Middle frontal gyrus (tissue), 1 donor: ENCODE data around the gene CD53.
"Not testable (repeated sequence)": the region's sequence is repeated elsewhere in the genome, so short reads cannot be mapped to it uniquely, and the experiment has no call there.

Source experiments
- DNase-seq: peaks from one replicate; pipeline ENCODE4 v3.0.0-alpha.2; 2015; ENCODE audit warnings: low spot score; ENCODE audit errors: extremely low spot score

Gene CD53

GRCh38 chr1:110916274-110916668 is 43.3 kb downstream of the CD53 start:
- no peak for DNase-seq

GRCh38 chr1:110916669-110917306 is 43.8 kb downstream of the CD53 start:
- DNase-seq, result no peak

- DNase-seq, result no peak
Observed at GRCh38 chr1:110918016-110918415, 45.1 kb downstream of the CD53 start.

- DNase-seq, result no peak
Observed at GRCh38 chr1:110921953-110922352, 49.0 kb downstream of the CD53 start.

GRCh38 chr1:110927484-110928075 is 54.6 kb downstream of the CD53 start:
- DNase-seq, result no peak

GRCh38 chr1:110928191-110928590 is 55.2 kb downstream of the CD53 start:
- no peak for DNase-seq

GRCh38 chr1:110928904-110929303 is 56.0 kb downstream of the CD53 start:
- DNase-seq, result no peak

DNA sequence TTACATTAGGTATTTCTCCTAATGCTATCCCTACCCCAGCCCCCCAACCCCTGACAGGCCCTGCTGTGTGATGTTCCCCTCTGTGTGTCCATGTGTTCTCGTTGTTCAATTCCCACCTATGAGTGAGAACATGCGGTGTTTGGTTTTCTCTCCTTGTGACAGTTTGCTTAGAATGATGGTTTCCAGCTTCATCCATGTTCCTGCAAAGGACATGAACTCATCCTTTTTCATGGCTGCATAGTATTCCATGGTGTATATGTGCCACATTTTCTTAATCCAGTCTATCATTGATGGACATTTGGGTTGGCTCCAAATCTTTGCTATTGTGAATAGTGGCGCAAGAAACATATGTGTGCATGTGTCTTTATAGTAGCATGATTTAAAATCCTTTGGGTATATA is 58.1 kb downstream of the CD53 start:
- DNase-seq, result not testable (repeated sequence)

DNA sequence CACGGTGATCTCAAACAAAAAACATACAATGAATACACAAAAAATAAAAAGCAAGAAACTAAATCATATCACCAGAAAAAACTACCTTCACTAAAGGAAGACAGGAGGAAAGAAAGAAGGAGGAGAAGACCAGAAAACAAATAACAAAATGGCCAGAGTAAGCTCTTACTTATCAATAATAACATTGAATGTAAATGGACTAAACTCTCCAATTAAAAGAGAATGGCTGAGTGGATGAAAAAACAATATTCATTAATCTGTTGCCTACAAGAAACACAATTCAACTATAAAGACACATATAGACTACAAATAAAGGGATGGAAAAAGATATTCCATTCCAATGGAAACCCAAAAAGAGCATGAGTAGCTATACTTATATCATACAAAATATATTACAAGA is 63.6 kb downstream of the CD53 start:
- no peak for DNase-seq

DNA sequence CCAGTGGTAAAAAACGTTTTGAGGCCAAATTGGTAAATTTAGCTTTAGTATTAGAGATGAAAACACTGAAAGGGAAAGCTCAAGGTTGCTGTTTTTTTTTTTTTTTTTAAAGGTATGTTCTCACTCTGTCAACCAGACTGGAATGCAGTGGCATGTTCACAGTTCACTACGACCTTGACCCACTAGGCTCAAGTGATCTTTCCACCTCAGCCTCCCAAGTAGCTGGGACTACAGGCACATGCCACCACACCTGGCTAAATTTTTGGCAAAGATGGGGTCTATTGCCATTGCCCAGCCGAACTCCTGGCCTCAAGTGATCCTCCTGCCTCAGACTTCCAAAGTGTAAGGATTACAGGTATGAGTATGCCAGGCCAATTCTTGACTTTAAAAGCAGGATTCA is 71.9 kb downstream of the CD53 start:
- no peak for DNase-seq

DNA sequence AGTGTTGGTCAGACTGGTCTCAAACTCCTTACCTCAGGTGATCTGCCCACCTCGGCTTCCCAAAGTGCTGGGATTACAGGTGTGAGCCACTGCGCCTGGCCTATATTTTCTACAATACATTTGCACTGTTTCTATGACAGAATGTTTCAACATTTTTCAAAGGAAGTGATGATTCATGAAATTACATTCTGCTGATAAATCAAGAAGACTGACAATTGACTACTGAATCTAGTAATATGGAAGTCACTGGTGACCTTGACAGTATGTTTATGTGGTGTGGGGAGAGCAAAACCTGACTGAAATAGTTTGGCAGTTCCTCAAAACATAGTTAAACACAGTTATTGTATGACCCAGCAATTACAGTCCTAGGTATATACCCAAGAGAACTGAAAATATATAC is 72.7 kb downstream of the CD53 start:
- DNase-seq, result no peak

- no peak for DNase-seq
Observed at GRCh38 chr1:110948038-110948810, 75.3 kb downstream of the CD53 start.
